HUES6 (cell line): ENCODE results near the gene CRHR1.
"Not testable (repeated sequence)": the region's sequence is repeated elsewhere in the genome, so short reads cannot be mapped to it uniquely, and the experiment has no call there.

Source experiments
- H3K27ac ChIP-seq: 2 replicates; pipeline ENCODE4 v1.7.0; 2013; ENCODE audit warnings: low read depth, mild to moderate bottlenecking, low read length, inconsistent platforms
- H3K27me3 ChIP-seq: 2 replicates; pipeline ENCODE4 v1.6.1; 2013; ENCODE audit warnings: low read length; ENCODE audit not compliant: control insufficient read depth, insufficient read depth
- H3K36me3 ChIP-seq: 2 replicates; pipeline ENCODE4 v1.6.1; 2013; ENCODE audit warnings: low read length; ENCODE audit not compliant: control insufficient read depth, insufficient read depth
- H3K4me1 ChIP-seq: 2 replicates; pipeline ENCODE4 v1.6.1; 2013; ENCODE audit warnings: low read length; ENCODE audit not compliant: control insufficient read depth, insufficient read depth
- H3K4me3 ChIP-seq: 2 replicates; pipeline ENCODE4 v1.5.1; 2013; ENCODE audit warnings: low read depth, low read length
- H3K9ac ChIP-seq: one replicate; pipeline ENCODE4 v1.6.1; 2013; ENCODE audit warnings: mild to moderate bottlenecking, low read length
- H3K9me3 ChIP-seq: 2 replicates; pipeline ENCODE4 v1.6.1; 2013; ENCODE audit warnings: low read depth, low read length; ENCODE audit not compliant: control insufficient read depth, insufficient read depth

CRHR1 gene

DNA sequence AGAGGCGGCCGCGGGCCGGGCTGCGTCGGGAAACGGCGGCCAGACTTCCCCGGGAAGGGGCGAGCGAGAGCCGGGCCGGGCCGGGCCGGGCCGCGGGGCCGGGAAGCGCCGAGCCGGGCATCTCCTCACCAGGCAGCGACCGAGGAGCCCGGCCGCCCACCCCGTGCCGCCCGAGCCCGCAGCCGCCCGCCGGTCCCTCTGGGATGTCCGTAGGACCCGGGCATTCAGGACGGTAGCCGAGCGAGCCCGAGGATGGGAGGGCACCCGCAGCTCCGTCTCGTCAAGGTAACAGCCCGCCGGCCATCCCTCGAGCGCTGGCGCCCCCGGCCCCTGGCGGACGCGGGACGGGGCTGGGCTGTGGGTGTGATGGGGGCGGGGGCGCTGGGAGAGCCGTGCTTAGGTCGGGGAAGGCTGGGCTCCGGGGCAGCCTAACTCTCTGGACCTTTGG is at the start of gene CRHR1:
CRHR1 (plus strand) TSS at position 28 of the 448 bp plus-strand sequence; CDS start at position 253, 225 bp downstream.
- Histone ChIP-seq H3K4me1 (peaks cover 10% of the 10 kb centered on the region; the same call in 1 of the 2 replicates), H3K9me3 (no peaks in the 10 kb centered on the region), H3K27me3 (peaks cover 86% of the 10 kb centered on the region), H3K9ac (peak within 1 kb of the TSS; percentile 24), H3K36me3 (no peaks in the 10 kb centered on the region), H3K4me3 (peak within 1 kb of the TSS; percentile 71), H3K27ac (no peak within 1 kb of the TSS)

DNA sequence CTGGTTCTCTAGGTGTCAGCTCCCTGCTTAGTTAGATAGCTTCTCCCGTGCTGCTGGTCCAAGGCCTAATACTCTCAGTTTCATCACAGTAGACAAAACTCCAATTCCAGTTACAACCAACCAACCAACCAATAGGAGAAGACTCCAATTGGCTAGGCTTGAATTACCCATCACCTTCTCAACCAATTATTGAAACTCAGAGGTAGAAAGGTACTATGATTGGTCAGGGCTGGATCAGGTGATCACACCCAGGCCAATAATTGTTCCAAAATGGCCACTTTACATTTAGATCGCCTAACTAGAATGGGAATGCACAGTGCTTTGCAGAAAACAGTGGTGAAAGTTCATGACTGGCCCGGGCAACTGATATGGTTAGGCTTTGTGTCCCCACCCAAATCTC is 49.5 kb upstream of the CRHR1 start:
- peaks cover 20% of the 10 kb centered on the region for H3K9me3 ChIP-seq
- H3K36me3 ChIP-seq, result no peaks in the 10 kb centered on the region
- no peaks in the 10 kb centered on the region for H3K4me1 ChIP-seq
- H3K27me3 ChIP-seq, result peaks cover 7% of the 10 kb centered on the region
- H3K9ac ChIP-seq, result no peak overlapping the region
- H3K4me3 ChIP-seq, result no peak overlapping the region
- no peak overlapping the region for H3K27ac ChIP-seq

DNA sequence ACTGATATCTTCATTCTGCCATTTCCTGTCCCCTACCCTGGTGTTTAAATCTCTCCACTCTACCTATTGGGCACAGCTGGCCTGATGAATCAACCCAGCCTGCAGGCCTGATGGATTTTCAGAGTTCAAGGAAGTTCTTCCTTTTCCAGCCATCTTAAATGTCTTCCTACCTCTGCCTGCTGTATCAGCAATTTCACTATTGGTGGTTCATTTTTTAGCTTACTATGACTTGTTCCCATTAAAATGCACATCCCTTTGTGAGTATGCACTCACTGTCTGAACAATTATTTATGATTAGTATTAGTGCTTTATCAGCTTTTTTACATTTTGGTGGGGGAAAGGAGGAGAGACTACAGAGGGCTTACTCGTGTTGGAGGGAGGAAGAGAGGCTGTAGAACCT is 48.6 kb upstream of the CRHR1 start:
- no peaks in the 10 kb centered on the region for H3K36me3 ChIP-seq

DNA sequence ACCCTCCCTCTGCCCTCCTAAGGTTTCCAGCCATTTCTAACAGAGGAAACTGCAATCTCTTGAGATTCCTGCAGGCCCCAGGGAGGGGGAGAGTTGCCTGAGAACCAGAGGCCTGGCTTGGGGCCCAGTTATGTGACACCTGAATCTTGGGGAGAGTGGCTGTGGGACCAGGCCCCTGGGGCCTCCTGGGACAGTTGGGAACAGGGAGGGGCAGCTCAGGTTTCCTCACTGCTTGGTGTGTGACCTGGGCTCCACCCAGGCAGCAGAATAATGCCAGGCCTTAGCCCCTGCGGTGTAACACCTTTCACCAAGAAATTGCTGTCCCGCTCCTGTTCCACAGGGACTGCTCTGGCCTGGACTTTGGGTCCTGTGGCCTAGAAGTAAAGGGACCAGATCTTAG is 44.3 kb upstream of the CRHR1 start:
- Histone ChIP-seq H3K4me3 (no peak overlapping the region), H3K27ac (no peak overlapping the region), H3K36me3 (no peaks in the 10 kb centered on the region), H3K9ac (no peak overlapping the region), H3K4me1 (peaks cover 6% of the 10 kb centered on the region), H3K27me3 (peaks cover 41% of the 10 kb centered on the region), H3K9me3 (no peaks in the 10 kb centered on the region)

More for the DNA sequence above, 48.6 kb upstream of the CRHR1 start:
- Histone ChIP-seq H3K27ac (no peak overlapping the region), H3K27me3 (peaks cover 7% of the 10 kb centered on the region), H3K4me3 (no peak overlapping the region), H3K4me1 (no peaks in the 10 kb centered on the region), H3K9ac (no peak overlapping the region), H3K9me3 (peaks cover 13% of the 10 kb centered on the region)

DNA sequence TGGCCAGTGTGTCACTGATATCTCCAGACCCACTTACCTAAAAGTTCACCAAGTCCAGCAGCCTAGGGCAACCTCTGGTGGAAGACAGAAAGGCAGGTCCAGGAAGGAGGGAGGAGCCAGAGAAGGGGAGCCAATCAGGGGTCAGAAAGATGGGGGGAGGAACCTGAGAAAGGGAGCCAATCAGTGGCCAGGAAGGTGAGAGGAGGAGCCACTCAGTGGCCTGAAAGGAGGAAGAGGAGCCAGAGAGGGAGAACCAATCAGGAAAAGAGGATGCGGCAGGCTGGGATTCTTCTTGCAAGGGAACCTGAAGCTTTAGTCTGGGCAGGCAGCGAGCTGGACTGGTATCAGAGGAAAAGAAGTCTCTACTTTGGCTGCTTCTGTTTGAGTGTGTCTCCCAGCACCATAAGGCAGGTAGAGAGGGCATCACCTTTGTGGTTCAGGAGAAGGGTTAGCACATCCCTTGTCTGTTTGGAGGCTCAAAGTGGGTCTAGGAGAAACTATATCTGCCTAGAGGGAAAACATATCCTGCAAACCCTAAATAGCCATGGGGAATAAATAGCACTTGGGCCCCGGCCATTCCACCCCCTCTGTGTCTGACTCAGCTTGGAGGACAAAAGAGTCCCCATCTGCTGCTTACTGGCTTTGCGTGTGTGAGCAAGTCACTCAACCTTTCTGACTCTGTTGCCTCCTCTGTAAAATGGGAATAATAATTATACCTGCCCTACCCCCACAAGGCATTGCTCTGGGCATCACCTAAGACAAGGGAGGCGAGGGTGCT is 43.4 kb upstream of the CRHR1 start:
- no peaks in the 10 kb centered on the region for H3K9me3 ChIP-seq
- peaks cover 47% of the 10 kb centered on the region for H3K27me3 ChIP-seq
- H3K27ac ChIP-seq, result no peak overlapping the region
- peak overlapping the region; percentile 12 for H3K9ac ChIP-seq
- peak overlapping the region; percentile 54 for H3K4me3 ChIP-seq
- H3K36me3 ChIP-seq, result no peaks in the 10 kb centered on the region
- peaks cover 6% of the 10 kb centered on the region for H3K4me1 ChIP-seq

DNA sequence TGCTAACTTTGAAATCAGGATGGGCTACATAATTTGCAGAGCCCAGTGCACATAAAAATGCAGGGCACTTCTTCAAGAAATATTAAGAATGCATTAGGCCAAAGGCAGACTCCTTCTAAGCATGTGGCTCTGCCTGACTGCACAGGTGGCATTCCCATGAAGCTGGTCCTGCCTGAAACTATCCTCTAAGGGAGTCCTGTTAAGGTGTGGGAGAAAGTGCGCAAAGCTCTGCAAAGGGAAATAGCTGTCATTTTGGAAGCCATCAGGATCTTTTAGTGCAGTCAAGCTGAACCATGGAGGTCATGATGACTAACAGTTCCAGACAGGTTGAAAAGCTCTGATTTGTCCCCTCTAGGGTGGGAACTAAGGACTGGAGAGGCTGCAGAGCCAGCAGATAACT is 41.9 kb upstream of the CRHR1 start:
- peaks cover 13% of the 10 kb centered on the region for H3K4me1 ChIP-seq
- no peak overlapping the region for H3K4me3 ChIP-seq
- no peaks in the 10 kb centered on the region for H3K36me3 ChIP-seq
- no peaks in the 10 kb centered on the region for H3K9me3 ChIP-seq
- H3K9ac ChIP-seq, result no peak overlapping the region
- no peak overlapping the region for H3K27ac ChIP-seq
- peaks cover 58% of the 10 kb centered on the region for H3K27me3 ChIP-seq

DNA sequence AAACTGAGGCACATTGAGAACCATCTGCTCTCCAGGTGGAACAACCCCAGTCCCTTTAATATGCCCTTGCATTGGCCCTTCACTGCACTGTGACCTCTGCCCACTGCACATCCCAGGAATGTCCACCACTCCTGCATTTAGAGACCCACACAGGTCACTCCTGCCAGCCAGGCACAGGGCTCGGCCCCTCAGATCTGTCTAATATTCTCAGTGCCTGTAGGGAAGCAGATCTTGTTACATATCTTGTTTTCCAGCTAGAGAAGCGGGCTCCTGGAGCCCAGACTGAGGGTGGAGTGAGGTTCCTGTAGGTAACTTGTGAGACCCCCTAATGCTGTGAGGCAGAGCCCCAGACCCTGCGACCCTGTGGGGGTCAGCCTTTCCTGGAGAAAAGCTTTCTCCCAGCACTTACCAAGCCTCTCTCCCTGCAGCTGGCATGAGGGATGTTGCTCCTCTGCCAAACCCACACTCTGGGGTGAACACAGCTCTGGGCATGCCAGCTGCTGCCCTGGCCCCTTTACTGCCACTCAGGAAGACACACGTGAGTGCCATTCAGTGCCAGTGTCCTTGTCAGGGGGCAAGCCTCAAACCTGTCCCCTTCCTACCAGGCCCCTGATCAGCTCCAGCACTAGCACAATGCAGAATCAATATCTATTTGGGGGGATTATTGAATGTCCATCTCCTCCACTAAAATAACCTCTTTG is 40.3 kb upstream of the CRHR1 start:
- H3K36me3 ChIP-seq, result no peaks in the 10 kb centered on the region
- H3K9ac ChIP-seq, result no peak overlapping the region
- H3K9me3 ChIP-seq, result no peaks in the 10 kb centered on the region
- peaks cover 13% of the 10 kb centered on the region for H3K4me1 ChIP-seq
- no peak overlapping the region for H3K4me3 ChIP-seq
- H3K27me3 ChIP-seq, result peaks cover 73% of the 10 kb centered on the region
- H3K27ac ChIP-seq, result no peak overlapping the region

DNA sequence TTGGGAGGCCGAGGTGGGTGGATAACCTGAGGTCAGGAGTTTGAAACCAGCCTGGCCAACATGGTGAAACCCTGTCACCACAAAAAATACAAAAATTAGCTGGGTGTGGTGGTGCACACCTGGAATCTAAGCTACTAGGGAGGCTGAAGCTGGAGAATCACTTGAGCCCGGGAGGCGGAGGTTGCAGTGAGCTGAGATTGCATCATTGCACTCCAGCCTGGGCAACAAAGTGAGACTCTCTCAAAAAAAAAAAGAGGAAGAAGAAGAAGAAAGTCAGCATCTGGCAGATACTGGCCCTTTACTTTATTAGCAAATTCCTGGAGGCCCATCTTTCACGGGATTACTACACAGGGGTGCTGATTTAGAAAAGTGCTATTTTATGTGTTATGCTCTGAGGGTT is 39.3 kb upstream of the CRHR1 start:
- H3K27me3 ChIP-seq, result peaks cover 83% of the 10 kb centered on the region
- H3K27ac ChIP-seq, H3K36me3 ChIP-seq, H3K4me3 ChIP-seq, H3K9me3 ChIP-seq, H3K9ac ChIP-seq: not testable (repeated sequence)
- H3K4me1 ChIP-seq, result peaks cover 13% of the 10 kb centered on the region

DNA sequence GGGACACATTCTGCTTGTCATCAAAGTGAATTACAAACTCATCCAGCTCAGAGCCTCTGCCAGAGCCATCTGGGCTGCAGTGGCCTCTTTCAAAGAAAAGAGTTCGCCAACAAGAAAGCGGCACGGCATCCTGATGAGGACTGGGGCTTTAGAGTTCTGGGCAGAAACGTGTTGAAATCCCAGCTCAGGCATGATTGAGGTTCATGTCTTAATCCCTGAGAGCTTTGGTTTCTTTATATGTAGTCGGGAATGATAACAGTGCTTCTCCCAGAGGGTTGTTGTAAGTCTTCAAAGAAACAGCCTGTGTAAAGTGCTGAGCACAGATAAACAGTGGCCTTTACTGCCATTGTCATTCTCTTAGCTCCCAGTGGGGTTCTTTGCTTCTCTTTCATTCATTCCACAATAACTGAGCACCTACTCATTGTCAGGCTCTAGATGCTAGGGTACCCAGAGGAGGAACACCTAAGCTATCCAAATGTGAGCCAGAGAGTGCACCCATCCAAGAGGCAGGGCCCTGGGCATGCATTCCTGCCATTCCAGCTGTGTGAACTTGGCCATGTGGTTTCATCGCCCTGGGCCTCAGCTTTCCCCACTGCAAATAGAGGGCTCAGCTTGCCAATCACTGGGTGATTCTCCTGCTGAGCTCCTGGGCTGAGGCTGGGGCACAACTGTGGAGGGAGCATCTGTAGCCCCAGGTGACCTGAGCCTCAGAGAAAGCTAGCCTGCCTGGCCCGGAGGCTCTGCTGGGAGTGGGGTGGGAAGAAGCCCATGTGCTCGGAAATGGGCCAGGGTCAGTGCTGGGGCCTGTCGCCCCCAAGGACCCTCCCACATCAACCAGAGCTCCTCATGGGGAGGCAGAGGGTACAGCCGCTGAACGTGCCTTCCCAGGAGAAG is 38.3 kb upstream of the CRHR1 start:
- H3K36me3 ChIP-seq, result no peaks in the 10 kb centered on the region
- no peak overlapping the region for H3K4me3 ChIP-seq
- no peak overlapping the region for H3K9ac ChIP-seq
- peaks cover 94% of the 10 kb centered on the region for H3K27me3 ChIP-seq
- H3K9me3 ChIP-seq, result no peaks in the 10 kb centered on the region
- peaks cover 12% of the 10 kb centered on the region for H3K4me1 ChIP-seq
- H3K27ac ChIP-seq, result no peak overlapping the region

DNA sequence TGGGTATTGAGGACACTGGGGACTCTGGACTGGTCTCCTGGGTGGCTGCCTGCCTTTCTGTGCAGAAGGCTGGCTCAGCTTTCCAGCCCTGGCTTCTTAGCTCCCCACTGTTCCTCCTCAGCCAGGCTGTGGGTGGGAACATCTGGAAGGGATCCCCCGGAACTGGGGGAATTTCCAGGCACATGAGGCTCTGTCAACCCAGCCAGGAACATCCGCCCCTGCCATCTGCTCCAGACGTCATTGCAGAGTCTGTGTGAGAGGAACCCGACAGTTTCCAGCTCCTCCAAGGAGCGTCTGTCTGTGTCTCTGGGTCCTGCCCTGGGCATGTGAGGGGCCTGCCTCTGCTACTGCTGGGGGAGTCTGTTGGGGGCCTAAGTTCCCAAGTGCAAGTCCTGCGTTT is 36.2 kb upstream of the CRHR1 start:
- Histone ChIP-seq H3K9me3 (no peaks in the 10 kb centered on the region), H3K4me1 (peaks cover 8% of the 10 kb centered on the region), H3K27me3 (peaks cover 91% of the 10 kb centered on the region), H3K36me3 (no peaks in the 10 kb centered on the region), H3K4me3 (no peak overlapping the region), H3K27ac (no peak overlapping the region), H3K9ac (no peak overlapping the region)
